SJSA1 (cell line): ENCODE measurements around the gene ARHGAP32. TPM values are rescaled to one million over a fixed set of nuclear protein-coding genes. Genes with fewer than 3 reads are reported as not detected.

Source experiments
- DNase-seq, 2 experiments: peaks; one replicate each; pipeline ENCODE4 v3.0.0-alpha.2; 2015 to 2020; ENCODE audit warnings: low spot score in 2 of 2, low read depth in 1 of 2
- H3K27ac ChIP-seq: fragments of 250-450 bp; sonication (Bioruptor Pico); 2 replicates; pipeline ENCODE4 v1.5.1; 2020; ENCODE audit warnings: mild to moderate bottlenecking, moderate library complexity
- H3K27me3 ChIP-seq: fragments of 250-450 bp; sonication (Bioruptor Pico); replicated peaks from 2 replicates; pipeline ENCODE4 v1.5.1; 2020; ENCODE audit warnings: mild to moderate bottlenecking, moderate library complexity
- H3K36me3 ChIP-seq: fragments of 250-450 bp; sonication (Bioruptor Pico); 2 replicates; pipeline ENCODE4 v1.5.1; 2020; ENCODE audit warnings: mild to moderate bottlenecking
- H3K4me1 ChIP-seq: fragments of 250-450 bp; sonication (Bioruptor Pico); replicated peaks from 2 replicates; pipeline ENCODE4 v1.6.1; 2021; ENCODE audit warnings: mild to moderate bottlenecking
- H3K4me3 ChIP-seq: fragments of 250-450 bp; sonication (Bioruptor Pico); 2 replicates; pipeline ENCODE4 v1.5.1; 2020; ENCODE audit warnings: mild to moderate bottlenecking
- H3K9me3 ChIP-seq: fragments of 250-450 bp; sonication (Bioruptor Pico); replicated peaks from 2 replicates; pipeline ENCODE4 v1.5.1; 2020; ENCODE audit warnings: mild to moderate bottlenecking
- total RNA-seq: library from RNA; depleted of rRNA; stranded (reverse); fragments of >200 nt; shearing (Covaris generic); gene quantifications from 2 replicates; pipeline ENCODE4 v1.2.3, GENCODE V29; 2014

The ARHGAP32 gene
- total RNA-seq, 1 experiment from 2014 or later = 3.3 TPM

GRCh38 chr11:129061492-129062230, 130.5 kb downstream of the ARHGAP32 start:
- H3K36me3 ChIP-seq = no peaks in the 10 kb centered on the region
- 0 out of 2 replicates have a peak overlapping the region, but pooled peaks have one; percentile 22 for H3K27ac ChIP-seq
- H3K9me3 ChIP-seq = no peaks in the 10 kb centered on the region
- H3K27me3 ChIP-seq = no peaks in the 10 kb centered on the region
- H3K4me1 ChIP-seq = peaks cover 8% of the 10 kb centered on the region
- peak; percentile 14 to 41 for DNase-seq
- no peak overlapping the region for H3K4me3 ChIP-seq

DNA sequence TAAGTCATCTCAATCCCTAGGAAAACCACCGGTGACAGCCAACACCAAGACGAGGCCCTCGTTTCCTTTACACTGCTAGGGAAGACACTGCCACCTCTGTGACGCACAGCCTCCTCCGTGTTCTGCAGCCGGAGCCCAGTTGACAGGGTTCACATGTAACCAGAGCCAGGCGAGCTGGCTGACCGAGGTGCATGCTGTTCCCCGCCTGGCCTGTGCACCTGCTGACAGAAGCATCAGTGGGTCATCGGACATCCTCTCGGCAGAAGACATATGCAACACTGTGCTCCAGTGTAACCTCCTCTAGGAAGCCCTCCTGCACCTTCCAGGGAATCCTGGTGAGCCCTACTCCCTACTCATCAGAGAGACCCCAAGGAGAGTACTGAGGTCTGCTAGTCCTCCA, 135.2 kb downstream of the ARHGAP32 start:
- Histone ChIP-seq H3K4me3 (no peak overlapping the region), H3K36me3 (no peaks in the 10 kb centered on the region), H3K27me3 (no peaks in the 10 kb centered on the region), H3K9me3 (no peaks in the 10 kb centered on the region), H3K27ac (no peak overlapping the region), H3K4me1 (peaks cover 7% of the 10 kb centered on the region)
- no peak for DNase-seq

GRCh38 chr11:129055196-129055595, 136.9 kb downstream of the ARHGAP32 start:
- Histone ChIP-seq H3K27ac (no peak overlapping the region), H3K9me3 (no peaks in the 10 kb centered on the region), H3K4me3 (no peak overlapping the region), H3K36me3 (no peaks in the 10 kb centered on the region), H3K27me3 (no peaks in the 10 kb centered on the region), H3K4me1 (no peaks in the 10 kb centered on the region)
- DNase-seq = no peak

DNA sequence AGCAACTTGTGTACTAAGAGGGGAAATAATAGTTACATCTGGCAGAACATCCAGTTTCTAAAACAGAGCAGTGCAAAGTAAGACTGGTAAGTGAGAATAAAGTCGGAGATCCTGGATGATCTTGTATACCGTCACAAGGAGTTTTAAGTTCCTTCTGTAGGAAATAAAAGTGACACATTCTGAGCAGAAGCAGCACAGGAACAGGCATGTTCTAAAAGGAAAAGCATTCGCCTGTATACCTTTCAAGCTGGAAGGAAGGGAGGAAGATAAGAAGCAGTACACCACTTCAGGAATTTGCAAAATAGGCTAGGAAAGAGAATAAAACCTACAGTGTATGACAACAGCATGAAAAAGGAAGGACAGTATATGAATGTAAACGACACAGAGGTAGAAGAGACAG, 143.2 kb downstream of the ARHGAP32 start:
- no peak overlapping the region for H3K4me3 ChIP-seq
- no peaks in the 10 kb centered on the region for H3K4me1 ChIP-seq
- no peaks in the 10 kb centered on the region for H3K36me3 ChIP-seq
- DNase-seq = no peak
- no peaks in the 10 kb centered on the region for H3K27me3 ChIP-seq
- H3K9me3 ChIP-seq = no peaks in the 10 kb centered on the region
- H3K27ac ChIP-seq = no peak overlapping the region

DNA sequence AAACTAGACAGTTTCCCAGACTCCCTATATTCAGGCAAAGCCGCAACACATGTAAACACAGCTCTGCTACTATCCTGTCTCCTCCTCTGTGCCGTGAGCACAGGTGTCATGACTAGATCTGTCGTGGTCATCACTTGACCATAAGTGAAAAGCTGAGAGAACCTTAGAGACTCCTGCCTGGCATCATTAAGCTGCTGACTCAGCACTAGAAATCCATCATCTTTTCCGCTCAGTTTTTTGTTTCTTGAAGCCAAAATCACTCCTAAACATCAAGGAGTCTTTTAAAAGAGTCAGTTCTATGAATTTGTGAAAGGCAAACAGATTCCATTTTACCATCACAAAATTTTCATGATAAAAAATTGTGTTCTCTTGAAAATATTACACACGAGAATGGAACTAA, 147.0 kb downstream of the ARHGAP32 start:
- Histone ChIP-seq H3K27me3 (no peaks in the 10 kb centered on the region), H3K9me3 (no peaks in the 10 kb centered on the region), H3K27ac (no peak overlapping the region), H3K4me3 (no peak overlapping the region), H3K4me1 (no peaks in the 10 kb centered on the region), H3K36me3 (no peaks in the 10 kb centered on the region)
- DNase-seq = no peak

DNA sequence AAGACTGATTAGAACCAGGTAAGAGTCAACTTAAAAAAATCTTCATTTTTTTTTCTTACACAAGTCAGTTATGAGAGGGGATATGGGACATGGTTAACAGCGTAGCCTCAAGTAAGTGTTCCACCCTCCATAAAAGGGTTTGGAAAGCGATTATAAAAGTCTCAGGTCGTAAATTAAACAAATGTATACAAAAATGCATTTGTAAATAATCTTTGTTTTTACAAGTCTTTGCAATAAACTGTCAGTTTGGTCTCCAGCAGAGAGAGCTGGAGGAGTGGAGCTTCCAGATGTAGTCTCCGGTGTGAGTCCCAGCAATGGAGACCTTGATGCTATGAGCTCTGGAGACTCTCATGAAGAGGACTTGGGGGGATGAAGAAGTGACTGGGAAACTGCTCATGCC, 149.6 kb downstream of the ARHGAP32 start:
- Histone ChIP-seq H3K4me3 (no peak overlapping the region), H3K27me3 (no peaks in the 10 kb centered on the region), H3K27ac (no peak overlapping the region), H3K9me3 (no peaks in the 10 kb centered on the region), H3K36me3 (no peaks in the 10 kb centered on the region), H3K4me1 (no peaks in the 10 kb centered on the region)
- DNase-seq = no peak

DNA sequence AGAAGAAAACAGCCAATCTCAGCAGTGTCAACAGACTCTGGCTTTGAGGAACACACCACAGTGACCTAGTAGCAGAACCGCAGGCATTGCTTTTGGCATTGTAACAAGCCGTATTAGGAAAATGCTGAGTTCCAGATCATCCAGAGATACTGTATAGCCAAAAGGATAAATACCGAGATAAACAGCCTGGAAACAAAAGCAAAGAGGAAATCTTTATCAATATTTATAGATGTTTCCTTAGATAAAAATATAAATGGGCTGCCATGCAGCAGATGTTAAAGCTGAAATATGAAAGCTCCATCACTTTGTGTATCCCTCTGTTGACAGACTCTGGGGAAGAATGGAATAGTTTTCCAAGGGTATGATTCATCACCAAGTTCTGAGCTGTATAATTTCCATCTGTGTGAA, 150.5 kb downstream of the ARHGAP32 start:
- Histone ChIP-seq H3K4me1 (no peaks in the 10 kb centered on the region), H3K27me3 (no peaks in the 10 kb centered on the region), H3K9me3 (no peaks in the 10 kb centered on the region), H3K27ac (no peak overlapping the region), H3K36me3 (no peaks in the 10 kb centered on the region), H3K4me3 (no peak overlapping the region)
- no peak for DNase-seq

DNA sequence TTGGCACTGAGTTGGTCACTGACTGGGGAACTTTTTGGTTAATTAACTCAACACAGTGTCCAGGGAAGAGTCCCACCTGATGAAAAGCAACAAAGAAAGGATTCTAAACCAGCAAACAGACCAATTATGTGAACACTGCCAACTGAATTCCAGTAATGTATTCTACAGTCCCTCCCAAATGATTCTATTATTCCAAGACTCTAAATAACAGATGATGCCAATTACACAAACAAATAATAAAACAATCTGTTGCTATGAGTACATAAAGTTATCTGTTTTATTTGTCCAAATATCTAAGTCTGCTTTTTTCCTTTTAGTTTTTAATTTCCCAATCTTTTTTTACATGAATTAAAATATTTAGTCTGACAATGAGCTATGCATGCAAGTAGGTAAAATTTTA, 151.2 kb downstream of the ARHGAP32 start:
- no peak overlapping the region for H3K27ac ChIP-seq

DNA sequence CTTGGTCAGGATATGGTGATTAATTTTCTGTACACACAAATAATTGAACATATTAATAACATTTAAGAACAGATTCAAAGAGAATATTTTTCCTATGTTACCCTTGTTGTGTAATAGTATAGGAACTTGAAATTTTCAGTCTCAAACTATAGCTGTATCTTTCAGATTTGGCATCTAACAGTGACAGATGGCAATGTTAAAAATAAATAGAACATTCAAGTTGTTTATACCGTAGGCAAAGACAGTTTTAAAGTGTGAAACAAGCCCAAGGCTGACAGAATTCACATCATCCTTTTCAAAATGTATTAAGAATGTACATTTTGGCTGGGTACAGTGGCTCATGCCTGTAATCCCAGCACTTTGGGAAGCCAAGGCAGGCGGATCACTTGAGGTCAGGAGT, 156.9 kb downstream of the ARHGAP32 start:
- H3K36me3 ChIP-seq = no peaks in the 10 kb centered on the region
- H3K4me3 ChIP-seq = no peak overlapping the region
- no peaks in the 10 kb centered on the region for H3K9me3 ChIP-seq
- no peaks in the 10 kb centered on the region for H3K4me1 ChIP-seq
- no peak for DNase-seq
- no peak overlapping the region for H3K27ac ChIP-seq
- H3K27me3 ChIP-seq = no peaks in the 10 kb centered on the region

More for the DNA sequence above, 151.2 kb downstream of the ARHGAP32 start:
- no peaks in the 10 kb centered on the region for H3K36me3 ChIP-seq
- no peak for DNase-seq
- H3K4me3 ChIP-seq = no peak overlapping the region
- no peaks in the 10 kb centered on the region for H3K9me3 ChIP-seq
- no peaks in the 10 kb centered on the region for H3K4me1 ChIP-seq
- H3K27me3 ChIP-seq = no peaks in the 10 kb centered on the region

- H3K27ac ChIP-seq = no peak overlapping the region
- no peaks in the 10 kb centered on the region for H3K36me3 ChIP-seq
- H3K9me3 ChIP-seq = no peaks in the 10 kb centered on the region
- H3K27me3 ChIP-seq = no peaks in the 10 kb centered on the region
- no peaks in the 10 kb centered on the region for H3K4me1 ChIP-seq
- H3K4me3 ChIP-seq = no peak overlapping the region
- no peak for DNase-seq
Observed at GRCh38 chr11:129034001-129034400, 158.1 kb downstream of the ARHGAP32 start.

GRCh38 chr11:129023968-129024676, 168.0 kb downstream of the ARHGAP32 start:
- Histone ChIP-seq H3K27ac (no peak overlapping the region), H3K27me3 (no peaks in the 10 kb centered on the region), H3K9me3 (no peaks in the 10 kb centered on the region), H3K4me1 (no peaks in the 10 kb centered on the region), H3K4me3 (no peak overlapping the region), H3K36me3 (no peaks in the 10 kb centered on the region)
- no peak for DNase-seq

DNA sequence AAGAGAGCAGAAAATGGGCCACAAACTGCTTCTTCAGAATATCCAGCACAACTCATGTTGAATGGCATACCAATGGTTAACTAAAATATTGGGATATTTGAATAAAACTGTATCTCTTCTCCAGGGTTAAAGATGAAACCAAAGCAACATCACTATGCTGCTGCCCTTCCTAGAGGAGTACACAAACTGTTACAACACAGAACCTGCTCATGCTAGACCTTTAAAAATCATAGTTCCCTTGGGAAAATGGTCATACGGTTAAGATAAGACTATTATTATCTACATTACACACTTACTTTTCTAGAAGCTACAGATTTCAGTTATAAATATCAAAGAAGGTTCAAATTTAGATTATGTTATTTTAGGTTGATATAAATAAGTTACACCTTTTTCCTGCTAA, 170.8 kb downstream of the ARHGAP32 start:
- H3K4me1 ChIP-seq = no peaks in the 10 kb centered on the region
- no peak for DNase-seq

DNA sequence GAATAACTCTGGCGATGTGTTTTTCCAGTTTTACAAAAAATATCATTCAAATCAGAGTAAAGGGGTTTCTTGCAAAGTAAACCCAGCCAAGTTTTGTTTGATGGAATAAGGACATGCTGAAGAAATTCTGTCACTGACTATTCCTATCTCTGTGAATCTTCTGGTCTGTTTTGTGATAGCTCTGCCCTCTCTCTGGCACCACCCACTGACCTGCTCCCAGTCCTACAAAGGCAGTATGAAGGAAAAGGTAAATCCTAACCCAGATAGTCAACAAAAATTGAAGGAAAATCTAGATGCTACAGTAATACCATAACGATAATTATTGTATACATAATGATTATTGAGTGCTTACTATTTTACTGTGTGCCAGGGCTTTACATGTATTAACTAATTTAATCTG, 173.1 kb downstream of the ARHGAP32 start:
- Histone ChIP-seq H3K36me3 (no peaks in the 10 kb centered on the region), H3K27me3 (no peaks in the 10 kb centered on the region), H3K4me1 (no peaks in the 10 kb centered on the region), H3K9me3 (no peaks in the 10 kb centered on the region), H3K27ac (no peak overlapping the region), H3K4me3 (no peak overlapping the region)
- DNase-seq = no peak

More for the DNA sequence above, 170.8 kb downstream of the ARHGAP32 start:
- no peak overlapping the region for H3K4me3 ChIP-seq
- H3K9me3 ChIP-seq = no peaks in the 10 kb centered on the region
- H3K27ac ChIP-seq = no peak overlapping the region
- no peaks in the 10 kb centered on the region for H3K36me3 ChIP-seq
- H3K27me3 ChIP-seq = no peaks in the 10 kb centered on the region

- Histone ChIP-seq H3K36me3 (no peaks in the 10 kb centered on the region), H3K27ac (no peak overlapping the region), H3K4me1 (no peaks in the 10 kb centered on the region), H3K27me3 (no peaks in the 10 kb centered on the region), H3K4me3 (no peak overlapping the region), H3K9me3 (no peaks in the 10 kb centered on the region)
- no peak for DNase-seq
Observed at GRCh38 chr11:129018126-129018525, 174.0 kb downstream of the ARHGAP32 start.
